ENCODE results near the gene DPM3. TPM values are rescaled to one million over a fixed set of nuclear protein-coding genes. Genes with fewer than 3 reads are reported as not detected.

Gene DPM3
- total and polyA plus RNA-seq, 9 of the 15 experiments (the other 6 are each of a cell fraction or from before 2014, with no cell fraction given) = 3.7 to 120 (median 36.4) TPM

DNA sequence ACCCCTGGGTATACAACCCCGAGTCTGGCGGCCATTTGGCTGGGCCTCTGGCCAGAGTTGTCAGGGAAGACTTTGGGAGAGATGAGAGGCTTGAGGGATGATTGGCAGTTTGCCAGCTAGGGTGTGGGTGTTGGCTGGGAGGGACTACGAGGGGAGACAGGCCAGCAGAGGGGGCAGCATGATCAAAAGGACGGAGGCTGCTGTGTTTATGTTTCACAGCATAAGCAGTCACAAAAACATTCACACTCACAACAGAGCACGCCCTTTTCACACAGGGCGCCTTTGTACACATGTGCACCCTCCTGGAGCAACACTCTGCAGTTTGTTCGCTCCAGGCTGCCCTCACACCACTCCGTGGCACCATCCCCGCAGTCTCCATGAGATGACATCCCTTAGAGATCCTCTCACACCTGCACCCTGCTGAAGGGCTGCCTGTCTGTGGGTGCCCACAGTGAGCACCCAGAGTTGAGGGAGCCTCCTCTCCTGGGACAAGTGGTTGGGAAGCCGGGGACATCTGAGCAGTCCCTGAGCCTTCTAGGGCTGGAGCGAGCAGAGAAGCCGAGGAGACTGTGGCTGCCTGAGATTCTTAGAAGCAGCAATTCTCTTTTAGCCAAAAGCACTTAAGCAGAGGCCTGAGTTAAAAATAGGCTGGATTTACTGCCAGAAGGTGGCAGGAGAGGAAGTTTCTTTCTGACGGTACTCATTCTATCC lies 46.3 kb downstream of the DPM3 start:
- Histone ChIP-seq H3K4me2 (ENCODE audit: insufficient read depth, low read length) (no peak overlapping the region), H4K20me1 (replicated peaks; ENCODE audit: control insufficient read depth, insufficient read depth, low read length) (no peaks in the 10 kb centered on the region), H3K9me3 (replicated peaks; ENCODE audit: control insufficient read depth, insufficient read depth, low read depth, low read length) (no peaks in the 10 kb centered on the region), H3K4me3 (no peak overlapping the region), H3K36me3 (ENCODE audit: control insufficient read depth, insufficient read depth, low read length) (no peaks in the 10 kb centered on the region), H3K4me1 (replicated peaks in 1 of 2; ENCODE audit: control insufficient read depth in 2 of 2, insufficient read depth in 2 of 2, low read length in 2 of 2) (peaks cover 12 to 22% of the 10 kb centered on the region in 2 experiments; a peak in 4 of 5 replicates), H3K79me2 (ENCODE audit: control insufficient read depth, insufficient read depth, low read length) (no peaks in the 10 kb centered on the region), H3K9ac (ENCODE audit: insufficient read depth in 1 of 2, low read depth in 2 of 2, low read length in 2 of 2) (peak overlapping the region in 1 of 2 experiments; percentile 53; a peak in 2 of 4 replicates), H3K27ac (ENCODE audit: extremely low read depth, low read depth, low read length) (no peak overlapping the region), H2AFZ (ENCODE audit: low read depth, low read length) (peak overlapping the region; percentile 59; the same call in 1 of the 2 replicates), H3K9me1 (ENCODE audit: control insufficient read depth, insufficient read depth, low read length) (peaks cover 5% of the 10 kb centered on the region), H3K27me3 (ENCODE audit: control insufficient read depth in 2 of 2, insufficient read depth in 2 of 2, low read length in 2 of 2) (peaks cover 0 to 3% of the 10 kb centered on the region in 2 experiments; a peak in 1 of 5 replicates)
- no TSS peak for BruUV-seq (replicated peaks)
- 24% methylated on average over 13 of the region's 13 CpGs for WGBS (ENCODE audit: insufficient coverage, low coverage, missing lambda C conversion rate)
- peak; percentile 76 for ATAC-seq
- ChIA-PET POLR2A (interaction anchor here (0.6 to 1.3 kb wide), 2 partner anchors 22 to 36 kb away, joined by 3 to 5 read pairs; no protein-coding TSS in a partner anchor), CTCF (ENCODE audit: low intra/inter-chr PET ratio) (interaction anchor here (0.8 to 4.1 kb wide), 4 partner anchors 68 to 113 kb away, joined by 3 to 59 read pairs (median 4); partner anchors contain the start of genes THBS3 and TRIM46)
- in situ Hi-C loops (cut with MboI) = loop anchor here (5.0 to 10.0 kb wide), 2 partner anchors 73 to 501 kb away; no protein-coding TSS in a partner anchor
- intact Hi-C loops (cut with micrococcal nuclease) = loop anchor here (2.0 to 10.0 kb wide), 2 partner anchors 47 to 501 kb away; partner anchors contain the start of gene DPM3
- FAIRE-seq = peak; percentile 84
- DNase-seq (ENCODE audit: extremely low read depth in 1 of 4, low spot score in 3 of 4) = peak; percentile 60 to 75 (median 68)
- peak; percentile 50; the same call in 1 of the 2 replicates for TF ChIP-seq EGR1 (conservative IDR thresholded peaks at IDR 0.05)
- TF ChIP-seq HNRNPL (IDR thresholded peaks at IDR 0.05; ENCODE audit: low read depth, low read length) = no peak
- TF ChIP-seq, protein P1, sequence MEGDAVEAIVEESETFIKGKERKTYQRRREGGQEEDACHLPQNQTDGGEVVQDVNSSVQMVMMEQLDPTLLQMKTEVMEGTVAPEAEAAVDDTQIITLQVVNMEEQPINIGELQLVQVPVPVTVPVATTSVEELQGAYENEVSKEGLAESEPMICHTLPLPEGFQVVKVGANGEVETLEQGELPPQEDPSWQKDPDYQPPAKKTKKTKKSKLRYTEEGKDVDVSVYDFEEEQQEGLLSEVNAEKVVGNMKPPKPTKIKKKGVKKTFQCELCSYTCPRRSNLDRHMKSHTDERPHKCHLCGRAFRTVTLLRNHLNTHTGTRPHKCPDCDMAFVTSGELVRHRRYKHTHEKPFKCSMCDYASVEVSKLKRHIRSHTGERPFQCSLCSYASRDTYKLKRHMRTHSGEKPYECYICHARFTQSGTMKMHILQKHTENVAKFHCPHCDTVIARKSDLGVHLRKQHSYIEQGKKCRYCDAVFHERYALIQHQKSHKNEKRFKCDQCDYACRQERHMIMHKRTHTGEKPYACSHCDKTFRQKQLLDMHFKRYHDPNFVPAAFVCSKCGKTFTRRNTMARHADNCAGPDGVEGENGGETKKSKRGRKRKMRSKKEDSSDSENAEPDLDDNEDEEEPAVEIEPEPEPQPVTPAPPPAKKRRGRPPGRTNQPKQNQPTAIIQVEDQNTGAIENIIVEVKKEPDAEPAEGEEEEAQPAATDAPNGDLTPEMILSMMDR (IDR thresholded peaks at IDR 0.05 in 2 of 3, conservative IDR thresholded peaks at IDR 0.05 in 1 of 3; ENCODE audit: insufficient read depth in 2 of 3, low read depth in 1 of 3, low read length in 3 of 3) = peak; percentile 51 to 74 (median 59); a peak in 5 of 6 replicates
- no peak for TF ChIP-seq MYNN (IDR thresholded peaks at IDR 0.05)
- no peak for TF ChIP-seq MYNN (CRISPR knock-in tag; IDR thresholded peaks at IDR 0.05)
- TF ChIP-seq SRSF9 (IDR thresholded peaks at IDR 0.05; ENCODE audit: borderline replicate concordance, low read depth, low read length) = no peak
- TF ChIP-seq RCOR1 (IDR thresholded peaks at IDR 0.05; ENCODE audit: borderline replicate concordance in 1 of 2, low read depth in 2 of 2, low read length in 2 of 2) = 0 out of 4 replicates have a peak, but pooled peaks of 1 of the 2 experiments have one; percentile 8
- TF ChIP-seq SETDB1 (IDR thresholded peaks at IDR 0.05; ENCODE audit: low read length) = no peak
- TF ChIP-seq, protein P2, sequence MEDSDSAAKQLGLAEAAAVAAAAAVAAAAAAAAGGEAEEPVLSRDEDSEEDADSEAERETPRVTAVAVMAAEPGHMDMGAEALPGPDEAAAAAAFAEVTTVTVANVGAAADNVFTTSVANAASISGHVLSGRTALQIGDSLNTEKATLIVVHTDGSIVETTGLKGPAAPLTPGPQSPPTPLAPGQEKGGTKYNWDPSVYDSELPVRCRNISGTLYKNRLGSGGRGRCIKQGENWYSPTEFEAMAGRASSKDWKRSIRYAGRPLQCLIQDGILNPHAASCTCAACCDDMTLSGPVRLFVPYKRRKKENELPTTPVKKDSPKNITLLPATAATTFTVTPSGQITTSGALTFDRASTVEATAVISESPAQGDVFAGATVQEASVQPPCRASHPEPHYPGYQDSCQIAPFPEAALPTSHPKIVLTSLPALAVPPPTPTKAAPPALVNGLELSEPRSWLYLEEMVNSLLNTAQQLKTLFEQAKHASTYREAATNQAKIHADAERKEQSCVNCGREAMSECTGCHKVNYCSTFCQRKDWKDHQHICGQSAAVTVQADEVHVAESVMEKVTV (CRISPR knock-in tag; IDR thresholded peaks at IDR 0.05) = peak; percentile 63
- TF ChIP-seq PRPF4 (IDR thresholded peaks at IDR 0.05; ENCODE audit: insufficient read depth, low read depth, low read length, poor library complexity, severe bottlenecking) = no peak
- no peak for TF ChIP-seq TAF9B (IDR thresholded peaks at IDR 0.05; ENCODE audit: partially characterized antibody)

Measured in K562 (cell line).